ENCODE results near the gene LRMDA.
A peak's percentile ranks its signal among the peaks of the same experiment; 100 is the strongest.

Gene LRMDA

GRCh38 chr10:75402486-75403143 lies 28.8 kb upstream of the LRMDA start:
- DNase-seq (ENCODE audit: low read depth in 2 of 2), result no peak

- DNase-seq (ENCODE audit: low read depth in 2 of 2), result no peak
Measured at GRCh38 chr10:75403144-75403938, 28.1 kb upstream of the LRMDA start.

- DNase-seq (ENCODE audit: low read depth in 2 of 2), result no peak
Measured at GRCh38 chr10:75403939-75404814, 27.2 kb upstream of the LRMDA start.

GRCh38 chr10:75404815-75405597 lies 26.4 kb upstream of the LRMDA start:
- DNase-seq (ENCODE audit: low read depth in 2 of 2), result no peak

- DNase-seq (ENCODE audit: low read depth in 2 of 2), result no peak
Measured at GRCh38 chr10:75405598-75406461, 25.6 kb upstream of the LRMDA start.

GRCh38 chr10:75406462-75407223 lies 24.8 kb upstream of the LRMDA start:
- no peak for DNase-seq (ENCODE audit: low read depth in 2 of 2)

- no peak for DNase-seq (ENCODE audit: low read depth in 2 of 2)
Measured at GRCh38 chr10:75407224-75407712, 24.2 kb upstream of the LRMDA start.

- peak; percentile 73 to 76 for DNase-seq (ENCODE audit: low read depth in 2 of 2)
Measured at GRCh38 chr10:75407713-75408508, 23.5 kb upstream of the LRMDA start.

GRCh38 chr10:75408509-75408875 lies 22.9 kb upstream of the LRMDA start:
- DNase-seq (ENCODE audit: low read depth in 2 of 2), result no peak

GRCh38 chr10:75408911-75409885 lies 22.2 kb upstream of the LRMDA start:
- no peak for DNase-seq (ENCODE audit: low read depth in 2 of 2)

- DNase-seq (ENCODE audit: low read depth in 2 of 2), result no peak
Measured at GRCh38 chr10:75410132-75411005, 21.1 kb upstream of the LRMDA start.

GRCh38 chr10:75414527-75414926 lies 16.9 kb upstream of the LRMDA start:
- no peak for DNase-seq (ENCODE audit: low read depth in 2 of 2)

GRCh38 chr10:75417522-75417927 lies 13.9 kb upstream of the LRMDA start:
- DNase-seq (ENCODE audit: low read depth in 2 of 2), result no peak

GRCh38 chr10:75418293-75418692 lies 13.1 kb upstream of the LRMDA start:
- DNase-seq (ENCODE audit: low read depth in 2 of 2), result no peak

GRCh38 chr10:75418712-75419111 lies 12.7 kb upstream of the LRMDA start:
- no peak for DNase-seq (ENCODE audit: low read depth in 2 of 2)

GRCh38 chr10:75422913-75423312 lies 8.5 kb upstream of the LRMDA start:
- DNase-seq (ENCODE audit: low read depth in 2 of 2), result no peak

GRCh38 chr10:75424571-75424970 lies 6.9 kb upstream of the LRMDA start:
- no peak for DNase-seq (ENCODE audit: low read depth in 2 of 2)
